Stimulated activated CD4-positive, alpha-beta T cell treated with anti-CD3 and anti-CD28 coated beads, Interleukin-4, amount 100 ng/mL, for 48 hours (primary cell): ENCODE data around the gene SSTR3.

Source experiments
- DNase-seq, 2 donors: peaks; one replicate each; pipeline ENCODE4 v3.0.0-alpha.2; 2020; ENCODE audit warnings: low read depth in 2 of 2

SSTR3 gene

GRCh38 chr22:37167981-37168647 is 44.2 kb downstream of the SSTR3 start:
- no peak for DNase-seq

DNA sequence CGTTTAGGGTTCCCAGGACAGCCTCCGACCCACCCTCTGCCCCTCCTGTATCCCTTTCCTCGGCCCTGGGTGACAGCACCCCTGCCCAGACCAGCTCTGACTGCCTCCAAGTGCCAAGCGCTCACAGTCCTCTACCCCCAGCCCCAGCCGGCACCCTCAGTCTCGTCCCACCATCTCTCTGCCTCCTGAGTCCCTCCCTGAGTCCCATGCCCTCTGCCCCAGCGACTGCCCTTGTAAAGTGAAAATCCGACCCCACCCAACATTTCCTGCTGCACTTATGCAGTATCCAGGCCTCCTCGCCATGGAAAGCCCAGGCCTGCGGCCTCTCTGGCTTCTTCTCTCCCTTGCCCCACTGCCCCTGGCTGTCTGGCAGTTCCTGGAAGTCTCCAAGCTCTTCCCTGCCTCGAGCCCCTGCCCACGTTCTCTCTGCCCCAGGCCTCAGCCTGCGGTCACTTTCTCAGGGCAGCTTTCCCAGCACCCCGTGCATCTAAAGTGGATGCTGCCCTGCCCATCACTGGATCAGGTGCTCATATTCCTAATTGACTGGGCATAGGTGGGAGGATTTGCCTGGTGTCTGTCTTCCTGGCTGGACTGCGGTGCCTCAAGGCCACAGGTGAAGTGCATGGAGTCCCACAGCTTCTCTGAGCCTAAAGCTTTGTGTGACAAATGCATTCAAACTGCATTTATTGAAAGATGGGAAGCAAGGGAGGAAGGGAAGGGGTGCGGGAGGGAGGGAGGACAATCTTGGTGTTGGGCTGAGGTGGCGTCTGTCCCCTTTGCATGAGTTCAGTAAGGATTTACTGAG is 44.9 kb downstream of the SSTR3 start:
- no peak for DNase-seq

DNA sequence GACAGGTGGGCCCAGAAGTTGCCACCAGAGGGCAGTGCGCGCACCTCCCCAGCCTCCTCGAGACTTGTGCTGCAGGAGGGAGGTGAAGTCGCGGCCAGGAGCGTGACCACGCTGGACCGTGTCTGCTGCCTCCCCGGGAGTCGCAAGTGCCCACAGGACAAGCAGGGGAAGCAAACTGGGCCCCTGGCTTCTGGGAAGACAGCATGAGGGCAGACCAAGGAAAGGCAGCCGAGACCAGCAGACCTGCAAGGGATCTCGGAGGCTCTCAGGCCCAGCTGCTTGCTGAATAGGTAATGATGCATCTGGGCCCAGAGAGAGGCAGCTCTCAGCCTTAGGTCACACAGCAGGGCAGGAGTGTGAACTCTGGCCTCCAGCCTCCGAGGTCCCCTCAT is 45.6 kb downstream of the SSTR3 start:
- DNase-seq, result peak; percentile 76 to 86

GRCh38 chr22:37165940-37166674 is 46.2 kb downstream of the SSTR3 start:
- no peak for DNase-seq

GRCh38 chr22:37165066-37165465 is 47.2 kb downstream of the SSTR3 start:
- no peak for DNase-seq

DNA sequence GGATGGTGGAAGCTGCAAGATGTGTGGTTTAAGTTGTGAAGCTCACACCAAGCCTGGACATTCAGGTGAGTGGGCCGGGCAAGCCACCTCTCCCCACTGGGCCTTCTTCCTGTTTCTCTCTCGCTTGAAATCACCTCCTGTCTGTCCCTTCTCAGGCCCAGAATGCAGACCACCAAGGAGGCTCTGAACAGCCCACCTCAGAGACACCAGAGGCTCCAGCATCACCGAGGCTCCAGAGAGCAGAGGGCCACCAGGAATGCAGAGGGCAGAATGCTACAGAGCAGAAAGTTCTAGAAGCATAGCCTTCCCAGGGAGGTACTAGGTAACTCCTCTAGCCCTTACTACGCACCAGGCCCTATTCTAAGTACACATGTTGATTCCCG is 47.8 kb downstream of the SSTR3 start:
- DNase-seq, result no peak

GRCh38 chr22:37163575-37164504 is 48.4 kb downstream of the SSTR3 start:
- peak; percentile 64 to 81 for DNase-seq

- no peak for DNase-seq
These were observed 49.2 kb downstream of the SSTR3 start for GRCh38 chr22:37163096-37163489.

- DNase-seq, result peak; percentile 57 to 71
These were observed 49.8 kb downstream of the SSTR3 start for GRCh38 chr22:37162221-37163095.

DNA sequence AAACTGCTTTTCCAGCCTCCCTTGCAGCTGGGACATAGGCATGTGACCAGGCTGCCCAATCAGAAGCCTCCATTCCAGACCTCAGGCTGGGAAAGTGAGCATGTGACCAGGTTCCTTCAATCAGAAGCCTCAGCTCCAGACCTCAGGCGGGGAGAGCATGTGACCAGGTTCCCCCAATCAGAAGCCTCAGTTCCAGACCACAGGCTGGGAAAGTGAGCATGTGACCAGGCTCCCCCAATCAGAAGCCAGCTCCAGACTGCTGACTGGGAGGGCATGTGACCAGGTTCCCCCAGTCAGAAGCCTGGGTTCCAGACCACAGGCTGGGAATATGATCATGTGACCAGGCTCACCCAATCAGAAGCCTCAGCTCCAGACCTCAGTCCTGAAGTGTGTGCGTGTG is 50.8 kb downstream of the SSTR3 start:
- no peak for DNase-seq

DNA sequence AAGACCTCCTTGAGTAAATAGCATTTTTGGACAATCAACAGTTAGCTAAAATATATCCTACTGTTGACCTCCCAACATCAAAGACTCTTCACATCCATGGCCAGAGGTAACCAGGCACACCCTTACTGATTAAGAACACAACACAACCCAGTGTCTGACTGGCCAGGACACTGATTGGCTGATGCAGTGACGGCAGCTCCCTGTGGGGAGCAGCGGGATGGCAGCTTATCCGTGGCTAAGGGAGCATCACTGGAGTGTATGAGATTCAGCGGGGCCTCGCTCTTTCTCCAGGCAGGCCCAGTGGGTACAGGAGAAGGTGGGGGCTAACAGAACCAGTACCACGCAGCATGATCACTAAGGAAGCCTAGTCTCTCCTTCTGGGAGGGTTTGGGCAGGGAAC is 52.2 kb downstream of the SSTR3 start:
- no peak for DNase-seq

GRCh38 chr22:37158963-37159290 is 53.4 kb downstream of the SSTR3 start:
- DNase-seq, result no peak

DNA sequence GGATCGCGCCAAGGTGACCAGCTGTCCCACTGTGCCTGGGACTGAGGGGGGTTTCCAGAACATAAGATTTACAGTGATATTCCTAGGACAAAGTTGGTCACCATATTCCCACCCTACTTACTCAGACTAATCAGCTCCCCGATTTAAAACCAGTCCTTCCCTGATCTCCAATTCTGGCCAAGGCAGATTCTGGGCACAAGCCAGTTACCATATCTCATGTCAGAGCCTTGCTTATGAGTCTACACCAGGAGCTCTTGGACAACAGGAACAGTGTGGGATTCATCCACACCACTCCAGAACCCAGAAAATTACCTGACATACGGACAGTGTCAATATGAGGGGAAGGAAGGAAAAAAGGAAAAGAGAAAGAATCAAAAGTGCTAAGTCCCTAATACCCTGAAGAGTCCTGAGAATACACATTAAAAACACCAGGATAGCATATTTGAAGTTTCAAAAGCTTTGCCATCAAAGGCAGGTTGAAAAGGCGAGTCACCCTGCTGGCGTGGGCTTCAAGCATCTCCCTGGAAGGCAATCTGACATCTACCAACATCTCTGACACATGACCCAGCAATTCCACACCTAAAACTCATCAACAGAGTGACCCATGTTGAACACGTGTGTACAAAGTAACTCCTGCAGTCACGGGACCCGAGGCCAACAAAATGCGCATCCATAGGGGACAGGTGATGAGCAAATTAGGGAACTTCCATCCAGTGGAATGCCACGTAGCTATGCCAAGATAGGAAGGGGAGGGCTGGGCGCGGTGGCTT is 54.6 kb downstream of the SSTR3 start:
- DNase-seq, result no peak

- DNase-seq, result no peak
These were observed 55.4 kb downstream of the SSTR3 start for GRCh38 chr22:37156686-37157435.

- DNase-seq, result no peak
These were observed 56.3 kb downstream of the SSTR3 start for GRCh38 chr22:37155971-37156370.

- no peak for DNase-seq
These were observed 57.2 kb downstream of the SSTR3 start for GRCh38 chr22:37154925-37155712.
